GM12874 (cell line): ENCODE data around the gene FAM20C.

Source experiments
- CTCF ChIP-seq: IDR thresholded peaks from 2 replicates; pipeline ENCODE4 v1.5.1; 2011; ENCODE audit warnings: low read depth, mild to moderate bottlenecking, control low read depth, low read length, moderate library complexity; ENCODE audit not compliant: insufficient read depth

FAM20C gene

DNA sequence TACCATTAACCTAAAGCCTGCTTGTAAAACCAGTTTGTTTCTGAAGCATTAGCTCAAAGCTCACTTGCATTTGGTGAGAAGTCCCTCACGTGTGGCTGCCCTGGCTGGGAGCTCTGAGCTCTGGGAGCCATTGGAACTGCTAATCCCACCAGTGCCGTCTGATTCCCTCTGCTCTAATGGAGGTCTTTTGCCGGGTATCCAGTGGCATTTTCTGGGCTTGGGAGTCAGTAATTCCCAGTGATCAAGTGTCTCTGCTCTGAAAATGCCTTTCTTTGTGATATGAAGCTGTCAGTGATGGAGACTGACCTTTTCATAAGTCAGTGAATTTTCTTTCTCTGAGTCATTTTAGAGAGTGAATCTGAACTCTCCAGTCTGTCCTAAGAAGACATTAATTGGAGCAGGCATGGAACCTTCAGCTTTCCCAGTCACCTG lies 36.9 kb upstream of the FAM20C start:
- no peak for TF ChIP-seq CTCF

GRCh38 chr7:156111-157007 lies 36.0 kb upstream of the FAM20C start:
- no peak for TF ChIP-seq CTCF

DNA sequence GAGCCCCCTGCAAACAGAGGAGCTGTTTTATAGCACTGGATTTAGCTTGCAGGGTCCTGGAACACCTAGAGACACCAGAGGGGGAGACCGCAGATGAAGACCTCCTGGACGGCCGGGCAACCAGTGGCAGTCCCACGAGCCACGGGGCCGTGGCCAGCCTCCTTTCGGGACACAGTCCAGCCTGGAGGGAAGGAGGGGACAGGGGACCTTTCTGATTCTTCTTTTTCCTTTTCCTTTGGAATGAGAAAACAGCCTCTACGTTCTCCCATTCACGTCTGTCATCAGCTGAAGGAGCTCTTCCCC lies 35.4 kb upstream of the FAM20C start:
- TF ChIP-seq CTCF: no peak

GRCh38 chr7:157771-158625 lies 34.4 kb upstream of the FAM20C start:
- no peak for TF ChIP-seq CTCF

DNA sequence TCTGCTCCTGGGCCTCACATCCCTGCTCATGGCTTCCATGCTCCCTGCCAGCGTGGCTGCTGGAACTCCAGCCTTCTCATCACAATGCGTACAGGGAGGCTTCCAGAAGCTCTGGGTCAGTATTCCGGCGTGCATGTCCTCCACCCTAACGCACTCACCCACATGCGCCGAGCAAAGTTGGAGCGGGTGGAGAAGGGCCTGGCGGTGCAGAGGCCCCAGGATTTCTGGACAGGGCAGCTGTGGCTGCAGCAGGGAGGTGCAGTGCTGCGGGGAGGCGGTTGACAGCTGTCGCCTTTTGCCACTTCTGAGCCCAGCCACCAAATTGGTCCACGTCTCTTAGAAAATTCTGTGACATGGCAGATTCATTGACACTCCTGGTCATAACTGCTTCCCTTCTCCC lies 33.6 kb upstream of the FAM20C start:
- no peak for TF ChIP-seq CTCF

DNA sequence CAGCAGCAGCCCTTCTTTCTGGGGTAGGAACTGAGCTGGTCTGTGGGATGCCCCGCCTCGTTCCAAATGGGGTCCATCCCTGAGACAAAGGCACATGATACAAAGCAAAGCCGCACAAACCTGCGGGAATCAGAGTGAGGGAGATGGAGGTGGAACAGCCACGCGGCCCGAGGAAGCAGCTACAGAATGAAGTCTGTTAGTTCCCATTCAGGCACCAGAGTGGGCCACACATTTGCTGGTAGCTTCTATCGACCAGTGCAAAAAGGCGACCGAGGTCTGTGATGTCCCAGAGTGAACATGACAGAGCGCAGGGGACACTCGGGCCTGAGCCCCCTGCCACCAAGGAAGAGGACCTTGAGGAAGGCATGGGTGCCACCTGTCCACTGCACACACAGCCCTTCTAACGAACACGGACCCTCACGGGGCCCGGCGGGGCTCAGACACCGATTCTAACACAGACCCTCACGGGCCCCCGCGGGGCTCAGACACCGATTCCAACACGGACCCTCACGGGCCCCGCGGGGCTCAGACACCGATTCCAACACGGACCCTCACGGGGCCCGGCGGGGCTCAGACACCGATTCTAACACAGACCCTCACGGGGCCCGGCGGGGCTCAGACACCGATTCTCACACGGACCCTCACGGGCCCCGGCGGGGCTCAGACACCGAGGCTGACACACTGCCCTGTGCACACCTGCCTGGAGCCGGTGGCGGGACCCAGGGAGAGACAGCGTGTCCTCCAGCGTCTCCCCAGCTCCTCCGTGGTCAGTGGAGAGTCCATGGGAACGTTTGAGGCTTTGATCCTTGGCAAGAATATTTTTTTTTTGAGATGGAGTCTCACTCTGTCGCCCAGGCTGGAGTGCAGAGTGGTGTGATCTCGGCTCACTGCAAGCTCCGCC lies 32.8 kb upstream of the FAM20C start:
- no peak for TF ChIP-seq CTCF
